ENCODE data around the gene PGA5.

- no peak for TF ChIP-seq EP300 (IDR thresholded peaks at IDR 0.05; ENCODE audit: borderline replicate concordance)
- TF ChIP-seq CEBPB (IDR thresholded peaks at IDR 0.05): no peak
Observed at GRCh38 chr11:61283613-61284012, 42.6 kb downstream of the PGA5 start.

Measured in Ishikawa (cell line).